ENCODE measurements around the gene AQP12A. TPM values are rescaled to one million over a fixed set of nuclear protein-coding genes. Genes with fewer than 3 reads are reported as not detected.

Gene AQP12A
- total RNA-seq, 2 experiments from 2014 or later = not detected

GRCh38 chr2:240745456-240745855 is 53.8 kb downstream of the AQP12A start:
- ChIA-PET POLR2A (no interaction called here), CTCF (no interaction called here)
- H3K27ac Mint-ChIP-seq = no peak overlapping the region
- intact Hi-C loops (cut with micrococcal nuclease) = no loop called here
- H3K4me3 Mint-ChIP-seq = no peak overlapping the region
- H3K27me3 Mint-ChIP-seq = no peaks in the 10 kb centered on the region
- no peak for DNase-seq
- H3K36me3 Mint-ChIP-seq (ENCODE audit: low read depth) = no peaks in the 10 kb centered on the region
- TF ChIP-seq CTCF (IDR thresholded peaks at IDR 0.05) = no peak
- ATAC-seq = no peak
- no peaks in the 10 kb centered on the region for H3K4me1 Mint-ChIP-seq (ENCODE audit: low read depth)
- H3K9me3 Mint-ChIP-seq = no peaks in the 10 kb centered on the region

- H3K4me1 Mint-ChIP-seq (ENCODE audit: low read depth) = no peaks in the 10 kb centered on the region
- DNase-seq (no peak), ATAC-seq (no peak)
- H3K9me3 Mint-ChIP-seq = no peaks in the 10 kb centered on the region
- POLR2A ChIA-PET = no interaction called here
- no peaks in the 10 kb centered on the region for H3K36me3 Mint-ChIP-seq (ENCODE audit: low read depth)
- intact Hi-C loops (cut with micrococcal nuclease) = no loop called here
- no peak overlapping the region for H3K4me3 Mint-ChIP-seq
- H3K27ac Mint-ChIP-seq = no peak overlapping the region
- H3K27me3 Mint-ChIP-seq = no peaks in the 10 kb centered on the region
- no peak for TF ChIP-seq CTCF (IDR thresholded peaks at IDR 0.05)
- CTCF ChIA-PET = no interaction called here
Measured at GRCh38 chr2:240745962-240746361, 54.3 kb downstream of the AQP12A start.

- POLR2A ChIA-PET = no interaction called here
- intact Hi-C loops (cut with micrococcal nuclease) = no loop called here
- DNase-seq (no peak), ATAC-seq (no peak)
- no peaks in the 10 kb centered on the region for H3K9me3 Mint-ChIP-seq
- no peak overlapping the region for H3K27ac Mint-ChIP-seq
- H3K36me3 Mint-ChIP-seq (ENCODE audit: low read depth) = no peaks in the 10 kb centered on the region
- no peaks in the 10 kb centered on the region for H3K27me3 Mint-ChIP-seq
- TF ChIP-seq CTCF (IDR thresholded peaks at IDR 0.05) = no peak
- no peaks in the 10 kb centered on the region for H3K4me1 Mint-ChIP-seq (ENCODE audit: low read depth)
- no peak overlapping the region for H3K4me3 Mint-ChIP-seq
- CTCF ChIA-PET = no interaction called here
Measured at GRCh38 chr2:240746671-240747070, 55.0 kb downstream of the AQP12A start.

GRCh38 chr2:240747256-240747655 is 55.6 kb downstream of the AQP12A start:
- ATAC-seq (no peak), DNase-seq (no peak)
- no peak for TF ChIP-seq CTCF (IDR thresholded peaks at IDR 0.05)
- Mint-ChIP-seq H3K4me3 (no peak overlapping the region), H3K4me1 (ENCODE audit: low read depth) (no peaks in the 10 kb centered on the region), H3K36me3 (ENCODE audit: low read depth) (no peaks in the 10 kb centered on the region), H3K27ac (no peak overlapping the region), H3K27me3 (no peaks in the 10 kb centered on the region), H3K9me3 (no peaks in the 10 kb centered on the region)
- ChIA-PET POLR2A (no interaction called here), CTCF (no interaction called here)
- intact Hi-C loops (cut with micrococcal nuclease) = no loop called here

Other genes with a start within 250 kb of the AQP12A start
- gene ANKMY1, start 133.9 kb upstream of the AQP12A start, total RNA-seq = 10 to 100 TPM; 14.5 to 18.6 TPM
- gene DUSP28, start 131.5 kb upstream of the AQP12A start, total RNA-seq = 1 to 10 TPM; 4.5 to 6.2 TPM
- 10 to 100 TPM; 39.1 to 40.5 TPM for gene RNPEPL1, start 123.4 kb upstream of the AQP12A start, total RNA-seq
- gene CAPN10, start 105.1 kb upstream of the AQP12A start, total RNA-seq = 10 to 100 TPM; 26.8 to 29.1 TPM
- gene GPR35, start 66.4 kb upstream of the AQP12A start, total RNA-seq = 10 to 100 TPM; 14.4 to 14.6 TPM
- gene AQP12B, start 9.0 kb upstream of the AQP12A start, total RNA-seq = not detected
- 10 to 100 TPM in 1 of 2 experiments, 1 to 10 TPM in 1; 9.0 to 10.2 TPM for gene KIF1A, start 128.4 kb downstream of the AQP12A start, total RNA-seq
- gene AGXT, start 177.0 kb downstream of the AQP12A start, total RNA-seq = not detected
- gene MAB21L4, start 204.3 kb downstream of the AQP12A start, total RNA-seq = not detected
- not detected for gene CROCC2, start 214.5 kb downstream of the AQP12A start, total RNA-seq